DND-41 (cell line): Measurements from ENCODE around the gene PLPPR1.
"Not testable (repeated sequence)": the region's sequence is repeated elsewhere in the genome, so short reads cannot be mapped to it uniquely, and the experiment has no call there.

Source experiments
- ATAC-seq: fragments of 200-7000 bp; cut with Tn5 transposase; 3 replicates; pipeline ENCODE4 v1.9.1; 2021; ENCODE audit warnings: low read depth; ENCODE audit not compliant: insufficient read depth
- DNase-seq: peaks from one replicate; pipeline ENCODE4 v3.0.0-alpha.2; 2020
- H2AFZ ChIP-seq: 2 replicates; pipeline ENCODE4 v1.6.0; 2012; ENCODE audit warnings: low read depth, low read length
- H3K27ac ChIP-seq: 2 replicates; pipeline ENCODE4 v1.5.1; 2012; ENCODE audit warnings: low read length, inconsistent platforms
- H3K27me3 ChIP-seq: fragments of 200-600 bp; sonication (generic); 2 replicates; pipeline ENCODE4 v1.6.0; 2012; ENCODE audit warnings: low read length, mild to moderate bottlenecking, inconsistent platforms; ENCODE audit not compliant: insufficient read depth, poor library complexity
- H3K36me3 ChIP-seq: 2 replicates; pipeline ENCODE4 v1.5.1; 2012; ENCODE audit warnings: low read length, inconsistent platforms; ENCODE audit not compliant: insufficient read depth
- H3K4me1 ChIP-seq: 2 replicates; pipeline ENCODE4 v1.5.1; 2012; ENCODE audit warnings: mild to moderate bottlenecking, low read length; ENCODE audit not compliant: insufficient read depth
- H3K4me2 ChIP-seq: 2 replicates; pipeline ENCODE4 v1.6.0; 2012; ENCODE audit warnings: mild to moderate bottlenecking, moderate library complexity, low read length, inconsistent platforms; ENCODE audit not compliant: insufficient read depth
- H3K4me3 ChIP-seq, 2 experiments: fragments of 200-600 bp in 1 of 2; shearing (Covaris generic) in 1 of 2; 2 replicates each; pipeline ENCODE4 v1.5.1; 2012 to 2016; ENCODE audit warnings: inconsistent platforms in 2 of 2, low read length in 2 of 2, mild to moderate bottlenecking in 2 of 2, low read depth in 1 of 2, moderate library complexity in 1 of 2
- H3K79me2 ChIP-seq: 2 replicates; pipeline ENCODE4 v1.6.0; 2012; ENCODE audit warnings: low read length, inconsistent platforms; ENCODE audit not compliant: insufficient read depth
- H3K9ac ChIP-seq: 2 replicates; pipeline ENCODE4 v1.6.0; 2012; ENCODE audit warnings: low read depth, mild to moderate bottlenecking, inconsistent platforms, low read length, moderate library complexity
- H3K9me3 ChIP-seq: 2 replicates; pipeline ENCODE4 v1.5.1; 2012; ENCODE audit warnings: low read length, moderate library complexity, mild to moderate bottlenecking, inconsistent platforms; ENCODE audit not compliant: insufficient read depth, severe bottlenecking
- H4K20me1 ChIP-seq: 2 replicates; pipeline ENCODE4 v1.6.0; 2012; ENCODE audit warnings: low read length; ENCODE audit not compliant: insufficient read depth
- CTCF ChIP-seq: IDR thresholded peaks from 2 replicates; pipeline ENCODE4 v1.5.1; 2012; ENCODE audit warnings: borderline replicate concordance, low read length, moderate library complexity, mild to moderate bottlenecking; ENCODE audit not compliant: poor library complexity, severe bottlenecking; ENCODE audit errors: extremely low read depth
- EZH2 ChIP-seq: IDR thresholded peaks from 3 replicates; pipeline ENCODE4 v1.6.1; 2012; ENCODE audit warnings: borderline replicate concordance, low read depth, mild to moderate bottlenecking, moderate library complexity, low read length, inconsistent platforms; ENCODE audit not compliant: severe bottlenecking

The PLPPR1 gene

GRCh38 chr9:101326501-101326900 is 298.0 kb downstream of the PLPPR1 start:
- Histone ChIP-seq H2AFZ (no peak overlapping the region), H3K79me2 (no peaks in the 10 kb centered on the region), H3K4me3 (no peak overlapping the region), H3K27me3 (no peaks in the 10 kb centered on the region), H4K20me1 (no peaks in the 10 kb centered on the region), H3K4me1 (no peaks in the 10 kb centered on the region), H3K27ac (no peak overlapping the region), H3K9ac (no peak overlapping the region), H3K4me2 (no peak overlapping the region), H3K9me3 (no peaks in the 10 kb centered on the region), H3K36me3 (no peaks in the 10 kb centered on the region)
- TF ChIP-seq EZH2, result no peak
- TF ChIP-seq CTCF, result no peak
- DNase-seq (no peak), ATAC-seq (no peak)

GRCh38 chr9:101327422-101327909 is 298.9 kb downstream of the PLPPR1 start:
- not testable (repeated sequence) for H3K9me3 ChIP-seq, H3K4me1 ChIP-seq, H3K9ac ChIP-seq, H3K36me3 ChIP-seq, H3K79me2 ChIP-seq, H4K20me1 ChIP-seq, H2AFZ ChIP-seq, ATAC-seq, H3K4me3 ChIP-seq, H3K27ac ChIP-seq, DNase-seq, H3K27me3 ChIP-seq, H3K4me2 ChIP-seq

GRCh38 chr9:101332362-101332761 is 303.8 kb downstream of the PLPPR1 start:
- no peak for ATAC-seq
- no peaks in the 10 kb centered on the region for H3K9me3 ChIP-seq
- no peak overlapping the region for H2AFZ ChIP-seq

GRCh38 chr9:101333490-101333889 is 305.0 kb downstream of the PLPPR1 start:
- Histone ChIP-seq H3K4me3 (no peak overlapping the region), H3K27ac (no peak overlapping the region), H3K9ac (no peak overlapping the region), H4K20me1 (no peaks in the 10 kb centered on the region), H3K36me3 (no peaks in the 10 kb centered on the region), H2AFZ (no peak overlapping the region), H3K4me2 (no peak overlapping the region), H3K79me2 (no peaks in the 10 kb centered on the region), H3K9me3 (no peaks in the 10 kb centered on the region), H3K27me3 (no peaks in the 10 kb centered on the region), H3K4me1 (no peaks in the 10 kb centered on the region)
- TF ChIP-seq CTCF, result no peak
- TF ChIP-seq EZH2, result no peak
- no peak for ATAC-seq
- DNase-seq, result no peak

More at GRCh38 chr9:101332362-101332761, 303.8 kb downstream of the PLPPR1 start:
- Histone ChIP-seq H3K4me1 (no peaks in the 10 kb centered on the region), H3K27me3 (no peaks in the 10 kb centered on the region), H3K4me3 (no peak overlapping the region), H3K9ac (no peak overlapping the region), H3K4me2 (no peak overlapping the region), H3K27ac (no peak overlapping the region), H3K79me2 (no peaks in the 10 kb centered on the region), H3K36me3 (no peaks in the 10 kb centered on the region), H4K20me1 (no peaks in the 10 kb centered on the region)
- no peak for DNase-seq
- TF ChIP-seq EZH2, result no peak
- no peak for TF ChIP-seq CTCF
